Measurements from ENCODE around the gene KLF7.

The KLF7 gene

GRCh38 chr2:207148020-207148419 lies 17.7 kb downstream of the KLF7 start:
- no peak for DNase-seq

- DNase-seq = no peak
Measured at GRCh38 chr2:207144173-207144785, 21.5 kb downstream of the KLF7 start.

GRCh38 chr2:207143215-207144172 lies 22.3 kb downstream of the KLF7 start:
- peak; percentile 76 for DNase-seq

- DNase-seq = peak; percentile 51
Measured at GRCh38 chr2:207142461-207142860, 23.3 kb downstream of the KLF7 start.

GRCh38 chr2:207141386-207141785 lies 24.4 kb downstream of the KLF7 start:
- no peak for DNase-seq

- no peak for DNase-seq
Measured at GRCh38 chr2:207140265-207140664, 25.5 kb downstream of the KLF7 start.

- DNase-seq = no peak
Measured at GRCh38 chr2:207139552-207139951, 26.2 kb downstream of the KLF7 start.

- DNase-seq = no peak
Measured at GRCh38 chr2:207138627-207139297, 27.0 kb downstream of the KLF7 start.

- DNase-seq = no peak
Measured at GRCh38 chr2:207137596-207138337, 28.0 kb downstream of the KLF7 start.

GRCh38 chr2:207136874-207137273 lies 28.9 kb downstream of the KLF7 start:
- DNase-seq = no peak

GRCh38 chr2:207135801-207136457 lies 29.8 kb downstream of the KLF7 start:
- DNase-seq = no peak

GRCh38 chr2:207135340-207135739 lies 30.4 kb downstream of the KLF7 start:
- DNase-seq = no peak

GRCh38 chr2:207133820-207134519 lies 31.8 kb downstream of the KLF7 start:
- no peak for DNase-seq

- no peak for DNase-seq
Measured at GRCh38 chr2:207133458-207133819, 32.3 kb downstream of the KLF7 start.

GRCh38 chr2:207132019-207132418 lies 33.7 kb downstream of the KLF7 start:
- no peak for DNase-seq

GRCh38 chr2:207131594-207131993 lies 34.2 kb downstream of the KLF7 start:
- DNase-seq = no peak

- no peak for DNase-seq
Measured at GRCh38 chr2:207130958-207131521, 34.7 kb downstream of the KLF7 start.

GRCh38 chr2:207129821-207130220 lies 35.9 kb downstream of the KLF7 start:
- DNase-seq = no peak

- no peak for DNase-seq
Measured at GRCh38 chr2:207128867-207129266, 36.9 kb downstream of the KLF7 start.

- DNase-seq = no peak
Measured at GRCh38 chr2:207126724-207127308, 38.9 kb downstream of the KLF7 start.

GRCh38 chr2:207123776-207124391 lies 41.9 kb downstream of the KLF7 start:
- DNase-seq = no peak

Measured in CD4-positive, alpha-beta T cell treated with Interleukin-15 for 1 hour (primary cell).